OCI-LY3 (cell line): Measurements from ENCODE around the gene GOLGA6A.
"Not testable (repeated sequence)": the region's sequence is repeated elsewhere in the genome, so short reads cannot be mapped to it uniquely, and the experiment has no call there.

Experiments used
- EZH2phosphoT487 ChIP-seq: fragments of 200-600 bp; shearing (Covaris generic); IDR thresholded peaks from 2 replicates; pipeline ENCODE4 v1.6.1; 2018; ENCODE audit warnings: antibody characterized with exemption, mixed run types, low read depth
- TF ChIP-seq, protein P1 (sequence below): fragments of 200-600, 300-600 bp; sonication (generic); IDR thresholded peaks from 2 replicates; pipeline ENCODE4 v1.5.1; 2014; ENCODE audit warnings: antibody characterized with exemption, low read length, low read depth

DNA sequence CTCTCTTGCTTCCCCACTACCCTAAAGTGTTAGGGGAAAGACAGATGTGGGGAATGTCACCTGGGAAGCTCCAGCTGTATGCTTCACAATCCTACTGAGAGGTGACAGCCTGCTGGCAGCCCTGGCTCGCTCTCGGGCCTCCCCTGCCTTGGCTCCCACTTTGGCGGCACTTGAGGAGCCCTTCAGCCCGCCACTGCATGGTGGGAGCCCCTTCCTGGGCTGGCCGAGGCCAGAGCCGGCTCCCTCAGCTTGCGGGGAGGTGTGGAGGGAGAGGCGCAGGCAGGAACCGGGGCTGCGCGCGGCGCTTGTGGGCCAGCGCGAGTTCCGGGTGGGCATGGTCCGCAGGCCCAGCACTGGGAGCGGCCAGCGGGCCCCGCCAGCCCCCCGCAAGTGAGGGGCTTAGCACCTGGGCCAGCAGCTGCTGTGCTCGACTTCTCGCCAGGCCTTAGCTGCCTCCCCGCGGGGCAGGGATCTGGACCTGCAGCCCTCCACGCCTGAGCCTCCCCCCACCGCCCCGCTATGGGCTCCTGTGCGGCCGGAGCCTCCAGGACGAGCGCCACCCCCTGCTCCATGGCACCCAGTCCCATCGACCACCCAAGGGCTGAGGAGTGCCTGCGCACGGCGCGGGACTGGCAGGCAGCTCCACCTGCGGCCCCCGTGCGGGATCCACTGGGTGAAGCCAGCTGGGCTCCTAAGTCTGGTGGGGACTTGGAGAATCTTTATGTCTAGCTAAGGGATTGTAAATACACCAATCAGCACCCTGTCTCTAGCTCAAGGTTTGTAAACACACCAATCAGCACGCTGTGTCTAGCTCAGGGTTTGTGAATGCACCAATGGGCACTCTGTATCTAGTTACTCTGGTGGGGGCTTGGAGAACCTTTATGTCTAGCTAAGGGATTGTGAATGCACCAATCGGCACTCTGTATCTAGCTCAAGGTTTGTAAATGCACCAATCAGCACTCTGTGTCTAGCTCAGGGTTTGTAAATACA is 29.8 kb downstream of the GOLGA6A start:
- TF ChIP-seq, protein P1, sequence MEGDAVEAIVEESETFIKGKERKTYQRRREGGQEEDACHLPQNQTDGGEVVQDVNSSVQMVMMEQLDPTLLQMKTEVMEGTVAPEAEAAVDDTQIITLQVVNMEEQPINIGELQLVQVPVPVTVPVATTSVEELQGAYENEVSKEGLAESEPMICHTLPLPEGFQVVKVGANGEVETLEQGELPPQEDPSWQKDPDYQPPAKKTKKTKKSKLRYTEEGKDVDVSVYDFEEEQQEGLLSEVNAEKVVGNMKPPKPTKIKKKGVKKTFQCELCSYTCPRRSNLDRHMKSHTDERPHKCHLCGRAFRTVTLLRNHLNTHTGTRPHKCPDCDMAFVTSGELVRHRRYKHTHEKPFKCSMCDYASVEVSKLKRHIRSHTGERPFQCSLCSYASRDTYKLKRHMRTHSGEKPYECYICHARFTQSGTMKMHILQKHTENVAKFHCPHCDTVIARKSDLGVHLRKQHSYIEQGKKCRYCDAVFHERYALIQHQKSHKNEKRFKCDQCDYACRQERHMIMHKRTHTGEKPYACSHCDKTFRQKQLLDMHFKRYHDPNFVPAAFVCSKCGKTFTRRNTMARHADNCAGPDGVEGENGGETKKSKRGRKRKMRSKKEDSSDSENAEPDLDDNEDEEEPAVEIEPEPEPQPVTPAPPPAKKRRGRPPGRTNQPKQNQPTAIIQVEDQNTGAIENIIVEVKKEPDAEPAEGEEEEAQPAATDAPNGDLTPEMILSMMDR = not testable (repeated sequence)
- TF ChIP-seq EZH2phosphoT487 = not testable (repeated sequence)
